Right lobe of liver (tissue), 4 donors: Measurements from ENCODE around the gene GPER1.

Source experiments
- POLR2A ChIP-seq: fragments of 450-650 bp; IDR thresholded peaks from one replicate; pipeline ENCODE4 v1.6.1; 2017; ENCODE audit warnings: antibody characterized with exemption, mild to moderate bottlenecking
- TF ChIP-seq, protein P1 (sequence below), 4 donors: fragments of 200-600 bp in 3 of 4; fragments of 450-650 bp in 1 of 4; IDR thresholded peaks; one replicate each; pipeline versions ENCODE4 v1.5.1 to v1.8.0; 2016 to 2022; ENCODE audit warnings: antibody characterized with exemption in 4 of 4, mild to moderate bottlenecking in 2 of 4
- donor health status: DM: no; HTN: no; CAD: no.
- donor health status: DM: no; HTN: no; CAD: no.
- donor health status: DM: no; HTN: yes; CAD: no.

GRCh38 chr7:1124816-1125602 is 37.1 kb downstream of the GPER1 start:
- TF ChIP-seq, protein P1, sequence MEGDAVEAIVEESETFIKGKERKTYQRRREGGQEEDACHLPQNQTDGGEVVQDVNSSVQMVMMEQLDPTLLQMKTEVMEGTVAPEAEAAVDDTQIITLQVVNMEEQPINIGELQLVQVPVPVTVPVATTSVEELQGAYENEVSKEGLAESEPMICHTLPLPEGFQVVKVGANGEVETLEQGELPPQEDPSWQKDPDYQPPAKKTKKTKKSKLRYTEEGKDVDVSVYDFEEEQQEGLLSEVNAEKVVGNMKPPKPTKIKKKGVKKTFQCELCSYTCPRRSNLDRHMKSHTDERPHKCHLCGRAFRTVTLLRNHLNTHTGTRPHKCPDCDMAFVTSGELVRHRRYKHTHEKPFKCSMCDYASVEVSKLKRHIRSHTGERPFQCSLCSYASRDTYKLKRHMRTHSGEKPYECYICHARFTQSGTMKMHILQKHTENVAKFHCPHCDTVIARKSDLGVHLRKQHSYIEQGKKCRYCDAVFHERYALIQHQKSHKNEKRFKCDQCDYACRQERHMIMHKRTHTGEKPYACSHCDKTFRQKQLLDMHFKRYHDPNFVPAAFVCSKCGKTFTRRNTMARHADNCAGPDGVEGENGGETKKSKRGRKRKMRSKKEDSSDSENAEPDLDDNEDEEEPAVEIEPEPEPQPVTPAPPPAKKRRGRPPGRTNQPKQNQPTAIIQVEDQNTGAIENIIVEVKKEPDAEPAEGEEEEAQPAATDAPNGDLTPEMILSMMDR (IDR thresholded peaks at IDR 0.05), result no peak
- TF ChIP-seq POLR2A, result no peak
